GM23338 (cell line): Measurements from ENCODE around the gene CPD. TPM values are rescaled to one million over a fixed set of nuclear protein-coding genes. Genes with fewer than 3 reads are reported as not detected.

ENCODE experiments used
- ATAC-seq: fragments of 200-7000 bp; cut with Tn5 transposase; 3 replicates; pipeline ENCODE4 v1.9.1; 2020
- DNase-seq: peaks from one replicate; pipeline ENCODE4 v3.0.0-alpha.2; 2015; ENCODE audit warnings: low spot score
- H2AFZ ChIP-seq: fragments of 200-600 bp; sonication (generic); 2 replicates; pipeline ENCODE4 v1.8.0; 2016; ENCODE audit warnings: antibody characterized with exemption, mild to moderate bottlenecking, moderate library complexity
- H3F3A ChIP-seq: fragments of 200-600 bp; sonication (generic); replicated peaks from 2 replicates; pipeline ENCODE4 v1.8.0; 2017; ENCODE audit warnings: antibody characterized with exemption, mixed run types, low read depth
- H3K27ac ChIP-seq: fragments of 200-600 bp; sonication (generic); 2 replicates; pipeline ENCODE4 v1.6.1; 2016; ENCODE audit warnings: low read depth
- H3K27me3 ChIP-seq: fragments of 200-600 bp; sonication (generic); 2 replicates; pipeline ENCODE4 v1.8.0; 2016; ENCODE audit warnings: mild to moderate bottlenecking, mixed run types, moderate library complexity; ENCODE audit not compliant: insufficient read depth
- H3K36me3 ChIP-seq: fragments of 200-600 bp; sonication (generic); 2 replicates; pipeline ENCODE4 v1.8.0; 2016; ENCODE audit warnings: mild to moderate bottlenecking; ENCODE audit not compliant: insufficient read depth
- H3K4me1 ChIP-seq: fragments of 200-600 bp; sonication (generic); 2 replicates; pipeline ENCODE4 v1.8.0; 2016; ENCODE audit warnings: mild to moderate bottlenecking, moderate library complexity; ENCODE audit not compliant: insufficient read depth
- H3K4me2 ChIP-seq: fragments of 200-600 bp; sonication (generic); 2 replicates; pipeline ENCODE4 v1.7.1; 2017; ENCODE audit warnings: mixed run types
- H3K4me3 ChIP-seq: fragments of 200-600 bp; sonication (generic); 2 replicates; pipeline ENCODE4 v1.6.1; 2016; ENCODE audit warnings: mixed run types
- H3K79me2 ChIP-seq: fragments of 200-600 bp; sonication (generic); replicated peaks from 2 replicates; pipeline ENCODE4 v1.8.0; 2017; ENCODE audit warnings: mild to moderate bottlenecking; ENCODE audit not compliant: insufficient read depth
- H3K9me2 ChIP-seq: fragments of 200-600 bp; sonication (generic); 2 replicates; pipeline ENCODE4 v1.8.0; 2017; ENCODE audit not compliant: insufficient read depth
- H4K20me1 ChIP-seq: fragments of 200-600 bp; sonication (generic); replicated peaks from 2 replicates; pipeline ENCODE4 v1.8.0; 2017; ENCODE audit warnings: mild to moderate bottlenecking; ENCODE audit not compliant: insufficient read depth
- H3K27ac Mint-ChIP-seq: 2 replicates; pipeline ENCODE4 v1.8.0; 2020; ENCODE audit warnings: inconsistent platforms, mild to moderate bottlenecking, moderate library complexity, mixed read lengths
- H3K27me3 Mint-ChIP-seq: 3 replicates; pipeline ENCODE4 v1.8.0; 2022; ENCODE audit warnings: low read depth, mild to moderate bottlenecking, moderate library complexity, mixed read lengths, inconsistent platforms; ENCODE audit not compliant: insufficient read depth, poor library complexity
- H3K36me3 Mint-ChIP-seq: 3 replicates; pipeline ENCODE4 v1.8.0; 2021; ENCODE audit warnings: low read depth, mild to moderate bottlenecking, inconsistent platforms, moderate library complexity, mixed read lengths
- H3K4me1 Mint-ChIP-seq: 3 replicates; pipeline ENCODE4 v1.8.0; 2020; ENCODE audit warnings: mild to moderate bottlenecking, inconsistent platforms, mixed read lengths
- H3K4me3 Mint-ChIP-seq: 3 replicates; pipeline ENCODE4 v1.8.0; 2021; ENCODE audit warnings: moderate library complexity, mild to moderate bottlenecking, inconsistent platforms, mixed read lengths
- H3K9me3 Mint-ChIP-seq: 3 replicates; pipeline ENCODE4 v1.8.0; 2020; ENCODE audit warnings: moderate library complexity, mild to moderate bottlenecking, inconsistent platforms, mixed read lengths
- EZH2phosphoT487 ChIP-seq: fragments of 200-600 bp; sonication (generic); IDR thresholded peaks from one replicate; pipeline ENCODE4 v1.8.1; 2018; ENCODE audit warnings: antibody characterized with exemption; ENCODE audit not compliant: unreplicated experiment
- STAT1 ChIP-seq: IDR thresholded peaks from one replicate; pipeline ENCODE4 v1.6.1; 2016; ENCODE audit warnings: antibody characterized with exemption; ENCODE audit not compliant: unreplicated experiment
- ZNF114 ChIP-seq: fragments of 250-450 bp; sonication (Bioruptor Pico); IDR thresholded peaks from 2 replicates; pipeline ENCODE4 v1.5.0; 2020; ENCODE audit warnings: mild to moderate bottlenecking, moderate library complexity
- ZNF331 ChIP-seq: fragments of 250-450 bp; sonication (Bioruptor Pico); IDR thresholded peaks from 2 replicates; pipeline ENCODE4 v1.5.0; 2020; ENCODE audit warnings: low read depth, mild to moderate bottlenecking, moderate library complexity
- ZNF462 ChIP-seq: fragments of 250-450 bp; sonication (Bioruptor Pico); IDR thresholded peaks from 2 replicates; pipeline ENCODE4 v1.5.0; 2020; ENCODE audit warnings: mild to moderate bottlenecking, moderate library complexity
- polyA plus RNA-seq: library from polyadenylated mRNA; unstranded; fragments of >200 nt; fragmentation: Nextera tagmentation; extraction: Ambion mirVana; gene quantifications from 2 replicates; pipeline ENCODE4 v1.2.1, GENCODE V29; 2016
- total RNA-seq: library from RNA; depleted of rRNA; stranded (reverse); fragments of >200 nt; shearing (Covaris generic); gene quantifications from 2 replicates; pipeline ENCODE4 v1.2.3, GENCODE V29; 2014
- TF ChIP-seq, protein P1 (sequence below): IDR thresholded peaks from one replicate; pipeline ENCODE4 v1.6.1; 2018; ENCODE audit warnings: antibody characterized with exemption; ENCODE audit not compliant: unreplicated experiment

Gene CPD
- total and polyA plus RNA-seq, 2 experiments from 2014 or later, result 6.2 to 57.8 TPM

- no peak for TF ChIP-seq ZNF462 (CRISPR knock-in tag)
- no peak for TF ChIP-seq STAT1
- TF ChIP-seq, protein P1, sequence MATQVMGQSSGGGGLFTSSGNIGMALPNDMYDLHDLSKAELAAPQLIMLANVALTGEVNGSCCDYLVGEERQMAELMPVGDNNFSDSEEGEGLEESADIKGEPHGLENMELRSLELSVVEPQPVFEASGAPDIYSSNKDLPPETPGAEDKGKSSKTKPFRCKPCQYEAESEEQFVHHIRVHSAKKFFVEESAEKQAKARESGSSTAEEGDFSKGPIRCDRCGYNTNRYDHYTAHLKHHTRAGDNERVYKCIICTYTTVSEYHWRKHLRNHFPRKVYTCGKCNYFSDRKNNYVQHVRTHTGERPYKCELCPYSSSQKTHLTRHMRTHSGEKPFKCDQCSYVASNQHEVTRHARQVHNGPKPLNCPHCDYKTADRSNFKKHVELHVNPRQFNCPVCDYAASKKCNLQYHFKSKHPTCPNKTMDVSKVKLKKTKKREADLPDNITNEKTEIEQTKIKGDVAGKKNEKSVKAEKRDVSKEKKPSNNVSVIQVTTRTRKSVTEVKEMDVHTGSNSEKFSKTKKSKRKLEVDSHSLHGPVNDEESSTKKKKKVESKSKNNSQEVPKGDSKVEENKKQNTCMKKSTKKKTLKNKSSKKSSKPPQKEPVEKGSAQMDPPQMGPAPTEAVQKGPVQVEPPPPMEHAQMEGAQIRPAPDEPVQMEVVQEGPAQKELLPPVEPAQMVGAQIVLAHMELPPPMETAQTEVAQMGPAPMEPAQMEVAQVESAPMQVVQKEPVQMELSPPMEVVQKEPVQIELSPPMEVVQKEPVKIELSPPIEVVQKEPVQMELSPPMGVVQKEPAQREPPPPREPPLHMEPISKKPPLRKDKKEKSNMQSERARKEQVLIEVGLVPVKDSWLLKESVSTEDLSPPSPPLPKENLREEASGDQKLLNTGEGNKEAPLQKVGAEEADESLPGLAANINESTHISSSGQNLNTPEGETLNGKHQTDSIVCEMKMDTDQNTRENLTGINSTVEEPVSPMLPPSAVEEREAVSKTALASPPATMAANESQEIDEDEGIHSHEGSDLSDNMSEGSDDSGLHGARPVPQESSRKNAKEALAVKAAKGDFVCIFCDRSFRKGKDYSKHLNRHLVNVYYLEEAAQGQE, result no peak
- TF ChIP-seq ZNF331, result no peak
Measured at GRCh38 chr17:30483159-30483558, 104.4 kb downstream of the CPD start (continued).

- no peaks in the 10 kb centered on the region for H3F3A ChIP-seq
- H3K4me3 ChIP-seq, result no peak overlapping the region
- H2AFZ ChIP-seq, result no peak overlapping the region
- H3K4me3 Mint-ChIP-seq, result no peak overlapping the region
- no peaks in the 10 kb centered on the region for H3K27me3 Mint-ChIP-seq
- H4K20me1 ChIP-seq, result no peaks in the 10 kb centered on the region; the same call in none of the 2 replicates
- no peaks in the 10 kb centered on the region for H3K4me1 ChIP-seq
- peaks cover 80% of the 10 kb centered on the region for H3K36me3 Mint-ChIP-seq
- H3K27ac Mint-ChIP-seq, result no peak overlapping the region
- DNase-seq (no peak), ATAC-seq (no peak)
- H3K9me2 ChIP-seq, result no peaks in the 10 kb centered on the region
- no peak overlapping the region for H3K27ac ChIP-seq
- no peaks in the 10 kb centered on the region for H3K27me3 ChIP-seq
- no peaks in the 10 kb centered on the region for H3K79me2 ChIP-seq
- no peaks in the 10 kb centered on the region for H3K9me3 Mint-ChIP-seq
- H3K36me3 ChIP-seq, result peaks cover 34% of the 10 kb centered on the region
- H3K4me2 ChIP-seq, result no peak overlapping the region
- H3K4me1 Mint-ChIP-seq, result no peaks in the 10 kb centered on the region
- TF ChIP-seq EZH2phosphoT487 (no peak), ZNF462 (CRISPR knock-in tag) (no peak), ZNF114 (CRISPR knock-in tag) (no peak)
Measured at GRCh38 chr17:30493780-30494179, 115.1 kb downstream of the CPD start.
